PC-3 (cell line): Measurements from ENCODE around the gene PRXL2B. TPM values are rescaled to one million over a fixed set of nuclear protein-coding genes. Genes with fewer than 3 reads are reported as not detected.

Experiments
- ATAC-seq: fragments of 200-7000 bp; cut with Tn5 transposase; 2 replicates; pipeline ENCODE4 v1.9.1; 2020; ENCODE audit warnings: mild to moderate bottlenecking, moderate library complexity
- BruUV-seq: library from RNA; stranded (reverse); fragments of 400-500 nt; replicated peaks from 2 replicates; lab custom pipeline; 2021; lab: Mats Ljungman, UMichigan
- CTCF ChIA-PET: fragments of 300-600 bp; sonication (Branson Sonifier 250); formaldehyde crosslinking; loops from one replicate; lab custom pipeline; 2022; ENCODE audit warnings: antibody characterized with exemption; lab: Charles Lee
- POLR2A ChIA-PET: fragments of 300-600 bp; sonication (Branson Sonifier 250); formaldehyde crosslinking; loops from one replicate; lab custom pipeline; 2022; ENCODE audit warnings: antibody characterized with exemption; ENCODE audit not compliant: unreplicated experiment; lab: Charles Lee
- DNase-seq: peaks from one replicate; pipeline ENCODE4 v3.0.0-alpha.2; 2015
- H2AFZ ChIP-seq: fragments of 300-600 bp; sonication (generic); 2 replicates; pipeline ENCODE4 v1.6.0; 2016; ENCODE audit warnings: antibody characterized with exemption, low read length
- H3F3A ChIP-seq: fragments of 300-600 bp; sonication (generic); one replicate; pipeline ENCODE4 v1.6.0; 2017; ENCODE audit warnings: antibody characterized with exemption, low read length, control low read depth, mild to moderate bottlenecking; ENCODE audit not compliant: unreplicated experiment
- H3K27ac ChIP-seq: fragments of 300-600 bp; sonication (generic); 2 replicates; pipeline ENCODE4 v1.5.1; 2016; ENCODE audit warnings: mild to moderate bottlenecking, low read length
- H3K27me3 ChIP-seq: fragments of 300-600 bp; sonication (generic); 2 replicates; pipeline ENCODE4 v1.6.1; 2016; ENCODE audit warnings: low read length, mixed read lengths
- H3K36me3 ChIP-seq: fragments of 300-600 bp; sonication (generic); 2 replicates; pipeline ENCODE4 v1.6.1; 2016; ENCODE audit warnings: low read depth, mixed run types, low read length, mixed read lengths
- H3K4me1 ChIP-seq: fragments of 300-600 bp; sonication (generic); 2 replicates; pipeline ENCODE4 v1.5.1; 2016; ENCODE audit warnings: low read length; ENCODE audit not compliant: insufficient read depth
- H3K4me2 ChIP-seq: fragments of 300-600 bp; sonication (generic); 2 replicates; pipeline ENCODE4 v1.6.0; 2016; ENCODE audit warnings: low read length
- H3K4me3 ChIP-seq: fragments of 300-600 bp; sonication (generic); 2 replicates; pipeline ENCODE4 v1.5.1; 2016; ENCODE audit warnings: mild to moderate bottlenecking, low read length, mixed read lengths
- H3K79me2 ChIP-seq: fragments of 300-600 bp; sonication (generic); 2 replicates; pipeline ENCODE4 v1.6.1; 2017; ENCODE audit warnings: low read length, mixed read lengths
- H3K9ac ChIP-seq: fragments of 300-600 bp; sonication (generic); 2 replicates; pipeline ENCODE4 v1.6.0; 2016; ENCODE audit warnings: mild to moderate bottlenecking, low read length
- H3K9me2 ChIP-seq: fragments of 300-600 bp; sonication (generic); replicated peaks from 2 replicates; pipeline ENCODE4 v1.6.1; 2016; ENCODE audit warnings: mixed run types, low read length, mixed read lengths
- H3K9me3 ChIP-seq: fragments of 300-600 bp; sonication (generic); 2 replicates; pipeline ENCODE4 v1.6.1; 2016; ENCODE audit warnings: low read length, mixed read lengths
- H4K20me1 ChIP-seq: fragments of 300-600 bp; sonication (generic); 2 replicates; pipeline ENCODE4 v1.6.1; 2016; ENCODE audit warnings: low read length, mixed read lengths
- CTCF ChIP-seq: fragments of 300-600 bp; sonication (generic); conservative IDR thresholded peaks from 2 replicates; pipeline ENCODE4 v1.5.1; 2017; ENCODE audit warnings: antibody characterized with exemption, low read depth, mild to moderate bottlenecking, low read length
- EZH2 ChIP-seq: fragments of 300-600 bp; sonication (generic); IDR thresholded peaks from one replicate; pipeline ENCODE4 v1.6.1; 2017; ENCODE audit warnings: antibody characterized with exemption, mild to moderate bottlenecking, low read length; ENCODE audit not compliant: unreplicated experiment
- EZH2phosphoT487 ChIP-seq: fragments of 300-600 bp; sonication (generic); IDR thresholded peaks from 2 replicates; pipeline ENCODE4 v1.6.1; 2018; ENCODE audit warnings: mild to moderate bottlenecking, antibody characterized with exemption, low read length, borderline replicate concordance
- intact Hi-C: fragments of 100-400 bp; cut with micrococcal nuclease; formaldehyde crosslinking; loops from 2 replicates; pipeline ENCODE4 v1.9.0; 2023
- total RNA-seq: library from RNA; depleted of rRNA; stranded (reverse); fragments of >200 nt; gene quantifications from 2 replicates; pipeline ENCODE4 v1.2.3, GENCODE V29; 2014

The PRXL2B gene
- total RNA-seq, 1 experiment from 2014 or later: 75.0 TPM

GRCh38 chr1:2611031-2611501, 24.5 kb downstream of the PRXL2B start:
- TF ChIP-seq EZH2: no peak
- TF ChIP-seq CTCF: no peak
- TF ChIP-seq EZH2phosphoT487: no peak
- Histone ChIP-seq H3K27ac (no peak overlapping the region), H3K9ac (no peak overlapping the region), H3K9me2 (no peaks in the 10 kb centered on the region), H3K27me3 (peaks cover 23% of the 10 kb centered on the region; the same call in 1 of the 2 replicates), H3K9me3 (no peaks in the 10 kb centered on the region), H2AFZ (no peak overlapping the region), H3K4me2 (no peak overlapping the region), H3K4me3 (no peak overlapping the region), H3K4me1 (no peaks in the 10 kb centered on the region), H3K79me2 (no peaks in the 10 kb centered on the region), H3F3A (no peaks in the 10 kb centered on the region), H3K36me3 (no peaks in the 10 kb centered on the region), H4K20me1 (no peaks in the 10 kb centered on the region)
- ChIA-PET POLR2A (no interaction called here), CTCF (no interaction called here)
- DNase-seq: peak; percentile 32
- intact Hi-C loops: no loop called here
- BruUV-seq: no TSS peak
- ATAC-seq: peak; percentile 57

GRCh38 chr1:2611621-2612437, 25.3 kb downstream of the PRXL2B start:
- DNase-seq (no peak), ATAC-seq (0 out of 2 replicates have a peak, but pooled peaks have one; percentile 12)
- ChIA-PET POLR2A (no interaction called here), CTCF (no interaction called here)
- no peak overlapping the region for H3K27ac ChIP-seq
- TF ChIP-seq EZH2 (no peak), EZH2phosphoT487 (no peak), CTCF (no peak)
- no peaks in the 10 kb centered on the region for H4K20me1 ChIP-seq
- H3K4me2 ChIP-seq: no peak overlapping the region
- no peak overlapping the region for H3K9ac ChIP-seq
- H3K27me3 ChIP-seq: peaks cover 31% of the 10 kb centered on the region
- H3K9me2 ChIP-seq: no peaks in the 10 kb centered on the region
- H3F3A ChIP-seq: no peaks in the 10 kb centered on the region
- no peaks in the 10 kb centered on the region for H3K9me3 ChIP-seq
- intact Hi-C loops: no loop called here
- no peaks in the 10 kb centered on the region for H3K79me2 ChIP-seq
- no TSS peak for BruUV-seq
- H2AFZ ChIP-seq: no peak overlapping the region
- H3K4me3 ChIP-seq: no peak overlapping the region
- H3K36me3 ChIP-seq: no peaks in the 10 kb centered on the region
- no peaks in the 10 kb centered on the region for H3K4me1 ChIP-seq
